ENCODE results near the gene RASSF10. TPM values are rescaled to one million over a fixed set of nuclear protein-coding genes. Genes with fewer than 3 reads are reported as not detected.

Gene RASSF10
- total and polyA plus RNA-seq, 2 donors (not counting 1 experiment from before 2014, with no cell fraction given), result not detected

GRCh38 chr11:13031349-13031748 is 22.2 kb downstream of the RASSF10 start:
- ATAC-seq (ENCODE audit: low read depth), result no peak
- TF ChIP-seq EZH2 (IDR thresholded peaks at IDR 0.05; ENCODE audit: borderline replicate concordance, insufficient read depth, low read depth, low read length, poor library complexity, severe bottlenecking) (no peak), CTCF (IDR thresholded peaks at IDR 0.05) (no peak)

GRCh38 chr11:13033760-13034533 is 24.8 kb downstream of the RASSF10 start:
- Histone ChIP-seq H3K79me2 (ENCODE audit: control insufficient read depth, insufficient read depth, low read length) (no peaks in the 10 kb centered on the region), H4K20me1 (ENCODE audit: control insufficient read depth, insufficient read depth, low read length, poor library complexity, severe bottlenecking) (no peaks in the 10 kb centered on the region), H3K4me2 (replicated peaks; ENCODE audit: low read depth, low read length, poor library complexity, severe bottlenecking) (no peak overlapping the region), H3K36me3 (replicated peaks in 1 of 2; ENCODE audit: control extremely low read depth in 1 of 2, control insufficient read depth in 1 of 2, extremely low read depth in 1 of 2, insufficient read depth in 2 of 2, low read length in 1 of 2) (no peaks in the 10 kb centered on the region), H3K27ac (ENCODE audit: low read length in 2 of 2) (no peak overlapping the region), H3K9me3 (ENCODE audit: control extremely low read depth in 1 of 3, control insufficient read depth in 2 of 3, insufficient read depth in 1 of 3, low read length in 2 of 3) (no peaks in the 10 kb centered on the region), H3K9ac (ENCODE audit: low read length) (no peak overlapping the region), H3K4me1 (ENCODE audit: control insufficient read depth in 2 of 2, insufficient read depth in 2 of 2, low read length in 2 of 2) (no peaks in the 10 kb centered on the region), H2AFZ (ENCODE audit: insufficient read depth, low read depth, low read length, poor library complexity, severe bottlenecking) (no peak overlapping the region), H3K4me3 (ENCODE audit: control extremely low read depth in 1 of 5, extremely low read depth in 1 of 5, insufficient read depth in 1 of 5, low read depth in 2 of 5, low read length in 4 of 5) (no peak overlapping the region), H3K27me3 (replicated peaks in 1 of 4; ENCODE audit: control extremely low read depth in 1 of 4, control insufficient read depth in 3 of 4, insufficient read depth in 4 of 4, low read length in 3 of 4) (peaks cover 0 to 5% (median 1%) of the 10 kb centered on the region in 4 experiments)
- intact Hi-C loops (cut with micrococcal nuclease), result no loop called here
- TF ChIP-seq CTCF (IDR thresholded peaks at IDR 0.05) (no peak), EZH2 (IDR thresholded peaks at IDR 0.05; ENCODE audit: borderline replicate concordance, insufficient read depth, low read depth, low read length, poor library complexity, severe bottlenecking) (no peak)
- 78% methylated on average over 4 of the region's 4 CpGs for WGBS (ENCODE audit: insufficient coverage)
- no peak for DNase-seq
- H3K4me3 Mint-ChIP-seq, result no peak overlapping the region
- H3K27me3 Mint-ChIP-seq, result peaks cover 12% of the 10 kb centered on the region
- no peak overlapping the region for H3K27ac Mint-ChIP-seq
- no peaks in the 10 kb centered on the region for H3K4me1 Mint-ChIP-seq
- H3K9me3 Mint-ChIP-seq (ENCODE audit: insufficient read depth), result no peaks in the 10 kb centered on the region
- ChIA-PET POLR2A (no interaction called here), CTCF (no interaction called here)
- no peak for ATAC-seq (ENCODE audit: low read depth)

More at GRCh38 chr11:13031349-13031748, 22.2 kb downstream of the RASSF10 start:
- H3K4me1 Mint-ChIP-seq, result no peaks in the 10 kb centered on the region
- Histone ChIP-seq H3K4me1 (ENCODE audit: control insufficient read depth in 2 of 2, insufficient read depth in 2 of 2, low read length in 2 of 2) (no peaks in the 10 kb centered on the region), H3K9ac (ENCODE audit: low read length) (no peak overlapping the region), H3K4me2 (replicated peaks; ENCODE audit: low read depth, low read length, poor library complexity, severe bottlenecking) (no peak overlapping the region), H3K9me3 (ENCODE audit: control extremely low read depth in 1 of 3, control insufficient read depth in 2 of 3, insufficient read depth in 1 of 3, low read length in 2 of 3) (no peaks in the 10 kb centered on the region), H3K36me3 (replicated peaks in 1 of 2; ENCODE audit: control extremely low read depth in 1 of 2, control insufficient read depth in 1 of 2, extremely low read depth in 1 of 2, insufficient read depth in 2 of 2, low read length in 1 of 2) (no peaks in the 10 kb centered on the region), H3K4me3 (ENCODE audit: control extremely low read depth in 1 of 5, extremely low read depth in 1 of 5, insufficient read depth in 1 of 5, low read depth in 2 of 5, low read length in 4 of 5) (no peak overlapping the region), H3K27ac (ENCODE audit: low read length in 2 of 2) (no peak overlapping the region), H2AFZ (ENCODE audit: insufficient read depth, low read depth, low read length, poor library complexity, severe bottlenecking) (no peak overlapping the region), H3K79me2 (ENCODE audit: control insufficient read depth, insufficient read depth, low read length) (no peaks in the 10 kb centered on the region), H3K27me3 (replicated peaks in 1 of 4; ENCODE audit: control extremely low read depth in 1 of 4, control insufficient read depth in 3 of 4, insufficient read depth in 4 of 4, low read length in 3 of 4) (peaks cover 0 to 5% (median 1%) of the 10 kb centered on the region in 4 experiments), H4K20me1 (ENCODE audit: control insufficient read depth, insufficient read depth, low read length, poor library complexity, severe bottlenecking) (no peaks in the 10 kb centered on the region)
- no peak overlapping the region for H3K27ac Mint-ChIP-seq
- peaks cover 13% of the 10 kb centered on the region for H3K27me3 Mint-ChIP-seq
- ChIA-PET POLR2A (no interaction called here), CTCF (no interaction called here)
- no peaks in the 10 kb centered on the region for H3K9me3 Mint-ChIP-seq (ENCODE audit: insufficient read depth)
- DNase-seq, result no peak
- H3K4me3 Mint-ChIP-seq, result no peak overlapping the region
- intact Hi-C loops (cut with micrococcal nuclease), result no loop called here

All from B cell (primary cell).